SH-SY5Y (cell line): ENCODE results near the gene RITA1.

Experiments
- GATA2 ChIP-seq: IDR thresholded peaks from 2 replicates; pipeline ENCODE4 v1.6.1; 2011; ENCODE audit warnings: mild to moderate bottlenecking, low read depth, low read length
- GATA3 ChIP-seq: IDR thresholded peaks from 2 replicates; pipeline ENCODE4 v1.6.1; 2011; ENCODE audit warnings: low read depth, mild to moderate bottlenecking, low read length, moderate library complexity

Gene RITA1

GRCh38 chr12:113221181-113221996, 35.9 kb downstream of the RITA1 start, which contains the start of gene TPCN1:
Gene TPCN1, plus strand, starts transcription at chr12:113221464. Its CDS starts 5,389 bp downstream, at chr12:113226853.
- TF ChIP-seq GATA3 (no peak), GATA2 (no peak)

GRCh38 chr12:113221997-113222729, 36.6 kb downstream of the RITA1 start:
- TF ChIP-seq GATA2 (no peak), GATA3 (no peak)

- TF ChIP-seq GATA2 (no peak), GATA3 (no peak)
Observed at GRCh38 chr12:113222730-113223531, 37.4 kb downstream of the RITA1 start.

- TF ChIP-seq GATA3: no peak
- no peak for TF ChIP-seq GATA2
Observed at GRCh38 chr12:113224955-113225354, 39.4 kb downstream of the RITA1 start.

- TF ChIP-seq GATA2 (no peak), GATA3 (no peak)
Observed at GRCh38 chr12:113226696-113227568, 41.4 kb downstream of the RITA1 start.

- TF ChIP-seq GATA2: no peak
- TF ChIP-seq GATA3: no peak
Observed at GRCh38 chr12:113227686-113228391, 42.3 kb downstream of the RITA1 start.

GRCh38 chr12:113228394-113229028, 43.0 kb downstream of the RITA1 start:
- TF ChIP-seq GATA3: no peak
- TF ChIP-seq GATA2: no peak

- TF ChIP-seq GATA3: no peak
- TF ChIP-seq GATA2: no peak
Observed at GRCh38 chr12:113230315-113231234, 45.1 kb downstream of the RITA1 start.

- TF ChIP-seq GATA3: no peak
- TF ChIP-seq GATA2: no peak
Observed at GRCh38 chr12:113231235-113232088, 45.9 kb downstream of the RITA1 start.

- TF ChIP-seq GATA2: no peak
- no peak for TF ChIP-seq GATA3
Observed at GRCh38 chr12:113232089-113232839, 46.7 kb downstream of the RITA1 start.
